OCI-LY7 (cell line): ENCODE data around the gene PSMB11.

Experiments
- CTCF ChIP-seq: fragments of 200-600 bp; sonication (generic); conservative IDR thresholded peaks from 2 replicates; pipeline ENCODE4 v1.5.1; 2014; ENCODE audit warnings: mild to moderate bottlenecking, antibody characterized with exemption, low read length, moderate library complexity, mixed read lengths
- EZH2phosphoT487 ChIP-seq: fragments of 200-600 bp; sonication (generic); IDR thresholded peaks from 2 replicates; pipeline ENCODE4 v1.6.1; 2018; ENCODE audit warnings: low read depth, borderline replicate concordance, mild to moderate bottlenecking, mixed run types, antibody characterized with exemption, low read length, moderate library complexity, mixed read lengths

DNA sequence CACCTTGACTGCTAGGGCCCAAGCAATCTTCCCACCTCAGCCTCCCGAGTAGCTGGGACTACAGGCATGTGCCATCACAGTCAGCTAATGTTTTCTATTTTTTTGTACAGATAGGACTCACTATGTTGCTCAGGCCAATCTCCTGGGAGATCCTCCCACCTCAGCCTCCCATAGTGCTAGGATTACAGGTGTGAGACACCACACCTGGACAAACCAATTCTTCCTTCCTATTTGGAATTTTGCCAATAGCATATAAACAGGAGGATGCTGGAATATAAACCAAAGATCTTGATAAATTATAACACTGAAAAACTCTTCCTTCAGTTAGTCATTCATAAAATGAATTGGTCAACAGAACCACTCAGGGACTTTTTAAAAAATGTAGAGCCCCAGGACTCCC, 44.6 kb downstream of the PSMB11 start:
- no peak for TF ChIP-seq CTCF
- TF ChIP-seq EZH2phosphoT487: no peak
